ENCODE results near the gene INPP5D. TPM values are rescaled to one million over a fixed set of nuclear protein-coding genes. Genes with fewer than 3 reads are reported as not detected.

The INPP5D gene
- total RNA-seq, 1 donor from 2014 or later: 26.6 TPM

DNA sequence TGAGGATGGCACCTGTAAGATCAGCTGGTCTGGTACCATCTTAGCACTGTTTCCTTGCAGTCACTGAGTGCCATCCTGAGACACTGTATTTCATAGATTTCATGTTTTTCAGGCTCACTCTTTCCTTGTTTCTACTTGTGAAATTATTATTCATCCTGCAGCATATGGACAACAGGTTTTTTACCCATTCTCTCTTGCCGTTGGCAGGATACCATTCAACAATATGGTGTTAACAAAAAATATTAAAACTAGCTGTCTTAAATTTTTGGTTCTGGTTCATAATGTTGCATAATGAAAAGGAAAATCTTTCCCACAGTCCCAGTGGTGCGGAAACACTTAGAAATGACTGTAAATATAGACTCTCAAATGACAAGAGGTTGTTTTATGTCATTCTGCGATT is 168.2 kb downstream of the INPP5D start:
- no peak for FAIRE-seq
- H3K4me3 ChIP-seq (ENCODE audit: low read depth, low read length): no peak overlapping the region

DNA sequence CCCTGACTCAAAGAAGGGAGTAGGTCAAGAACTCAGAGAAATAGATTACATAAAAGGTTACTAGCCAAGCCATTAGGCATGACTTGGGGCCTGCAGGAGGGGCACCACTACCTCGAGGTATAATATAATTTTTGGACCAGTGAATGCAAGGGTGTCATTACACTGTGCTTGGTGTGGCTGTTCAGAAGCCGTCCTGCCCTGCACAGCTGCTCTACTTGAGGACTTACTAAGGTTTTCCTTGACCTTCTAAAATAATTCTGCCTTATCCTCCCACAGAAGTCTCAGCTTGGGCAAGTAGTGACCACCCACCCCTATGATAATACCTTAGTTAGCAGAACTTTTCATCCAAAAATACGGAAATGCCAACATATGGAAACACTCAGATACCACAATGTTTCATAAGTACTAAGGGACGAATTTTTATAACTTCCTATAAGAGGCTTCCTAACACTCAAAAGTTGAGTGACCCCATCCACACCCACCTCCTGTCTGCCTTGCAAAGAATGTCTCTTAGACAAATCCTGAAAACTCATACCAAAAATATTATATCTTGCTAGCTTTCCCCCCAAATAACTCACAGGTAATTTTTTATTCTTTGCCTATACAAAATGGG is 173.6 kb downstream of the INPP5D start:
- no peaks in the 10 kb centered on the region for H3K27me3 ChIP-seq (ENCODE audit: control insufficient read depth, insufficient read depth, low read length)
- H3K4me3 ChIP-seq (ENCODE audit: low read depth, low read length): no peak overlapping the region
- FAIRE-seq: no peak
- no peak for DNase-seq (ENCODE audit: low read depth)
- H3K36me3 ChIP-seq (ENCODE audit: control insufficient read depth, insufficient read depth, low read length): no peaks in the 10 kb centered on the region
- TF ChIP-seq, protein P1, sequence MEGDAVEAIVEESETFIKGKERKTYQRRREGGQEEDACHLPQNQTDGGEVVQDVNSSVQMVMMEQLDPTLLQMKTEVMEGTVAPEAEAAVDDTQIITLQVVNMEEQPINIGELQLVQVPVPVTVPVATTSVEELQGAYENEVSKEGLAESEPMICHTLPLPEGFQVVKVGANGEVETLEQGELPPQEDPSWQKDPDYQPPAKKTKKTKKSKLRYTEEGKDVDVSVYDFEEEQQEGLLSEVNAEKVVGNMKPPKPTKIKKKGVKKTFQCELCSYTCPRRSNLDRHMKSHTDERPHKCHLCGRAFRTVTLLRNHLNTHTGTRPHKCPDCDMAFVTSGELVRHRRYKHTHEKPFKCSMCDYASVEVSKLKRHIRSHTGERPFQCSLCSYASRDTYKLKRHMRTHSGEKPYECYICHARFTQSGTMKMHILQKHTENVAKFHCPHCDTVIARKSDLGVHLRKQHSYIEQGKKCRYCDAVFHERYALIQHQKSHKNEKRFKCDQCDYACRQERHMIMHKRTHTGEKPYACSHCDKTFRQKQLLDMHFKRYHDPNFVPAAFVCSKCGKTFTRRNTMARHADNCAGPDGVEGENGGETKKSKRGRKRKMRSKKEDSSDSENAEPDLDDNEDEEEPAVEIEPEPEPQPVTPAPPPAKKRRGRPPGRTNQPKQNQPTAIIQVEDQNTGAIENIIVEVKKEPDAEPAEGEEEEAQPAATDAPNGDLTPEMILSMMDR (IDR thresholded peaks at IDR 0.05; ENCODE audit: insufficient read depth, low read length, severe bottlenecking): no peak

More for the DNA sequence above, 168.2 kb downstream of the INPP5D start:
- no peaks in the 10 kb centered on the region for H3K27me3 ChIP-seq (ENCODE audit: control insufficient read depth, insufficient read depth, low read length)
- no peaks in the 10 kb centered on the region for H3K36me3 ChIP-seq (ENCODE audit: control insufficient read depth, insufficient read depth, low read length)
- no peak for DNase-seq (ENCODE audit: low read depth)
- TF ChIP-seq, protein P1 (IDR thresholded peaks at IDR 0.05; ENCODE audit: insufficient read depth, low read length, severe bottlenecking): no peak

DNA sequence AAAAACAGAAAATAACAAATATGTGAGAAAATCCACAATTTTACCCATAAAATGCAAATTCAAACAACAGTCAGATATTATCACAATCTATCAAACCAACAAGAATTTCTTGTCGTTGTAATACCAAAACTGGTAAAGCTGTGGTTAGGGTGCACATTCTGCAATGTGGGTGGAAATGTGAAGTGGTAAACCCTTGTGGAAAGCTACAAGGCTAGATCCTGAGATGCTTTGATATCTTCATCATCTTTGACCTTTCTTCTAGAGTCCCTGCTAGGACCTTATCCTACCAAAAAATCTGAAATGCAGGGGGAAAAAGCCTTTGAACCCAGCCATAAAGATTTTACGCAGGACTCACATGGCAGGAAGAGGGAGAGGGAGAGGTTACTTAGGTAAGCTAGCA is 174.1 kb downstream of the INPP5D start:
- Histone ChIP-seq H3K27me3 (ENCODE audit: control insufficient read depth, insufficient read depth, low read length) (no peaks in the 10 kb centered on the region), H3K36me3 (ENCODE audit: control insufficient read depth, insufficient read depth, low read length) (no peaks in the 10 kb centered on the region), H3K4me3 (ENCODE audit: low read depth, low read length) (no peak overlapping the region)
- no peak for FAIRE-seq
- TF ChIP-seq, protein P1 (IDR thresholded peaks at IDR 0.05; ENCODE audit: insufficient read depth, low read length, severe bottlenecking): no peak
- no peak for DNase-seq (ENCODE audit: low read depth)

DNA sequence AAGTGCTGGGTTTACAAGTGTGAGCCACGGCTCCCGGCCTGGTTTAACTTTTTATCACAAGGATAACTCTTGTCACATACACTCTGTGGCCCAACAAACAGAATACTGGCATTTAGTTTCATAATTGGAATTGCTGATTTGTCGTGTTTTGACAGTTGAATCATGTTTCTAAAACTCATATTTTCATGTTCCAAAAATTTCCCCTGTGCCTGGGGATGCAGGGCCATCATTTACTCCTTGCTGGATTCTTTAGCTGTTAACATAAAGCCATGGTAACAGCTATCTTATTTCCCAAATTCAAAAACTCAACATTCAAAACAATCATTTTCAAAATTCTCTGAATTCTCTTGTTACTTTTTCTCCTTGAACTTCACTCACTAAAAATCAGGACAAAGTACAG is 174.9 kb downstream of the INPP5D start:
- TF ChIP-seq, protein P1 (IDR thresholded peaks at IDR 0.05; ENCODE audit: insufficient read depth, low read length, severe bottlenecking): no peak
- H3K36me3 ChIP-seq (ENCODE audit: control insufficient read depth, insufficient read depth, low read length): no peaks in the 10 kb centered on the region
- H3K4me3 ChIP-seq (ENCODE audit: low read depth, low read length): no peak overlapping the region
- DNase-seq (ENCODE audit: low read depth) (no peak), FAIRE-seq (no peak)
- H3K27me3 ChIP-seq (ENCODE audit: control insufficient read depth, insufficient read depth, low read length): no peaks in the 10 kb centered on the region

DNA sequence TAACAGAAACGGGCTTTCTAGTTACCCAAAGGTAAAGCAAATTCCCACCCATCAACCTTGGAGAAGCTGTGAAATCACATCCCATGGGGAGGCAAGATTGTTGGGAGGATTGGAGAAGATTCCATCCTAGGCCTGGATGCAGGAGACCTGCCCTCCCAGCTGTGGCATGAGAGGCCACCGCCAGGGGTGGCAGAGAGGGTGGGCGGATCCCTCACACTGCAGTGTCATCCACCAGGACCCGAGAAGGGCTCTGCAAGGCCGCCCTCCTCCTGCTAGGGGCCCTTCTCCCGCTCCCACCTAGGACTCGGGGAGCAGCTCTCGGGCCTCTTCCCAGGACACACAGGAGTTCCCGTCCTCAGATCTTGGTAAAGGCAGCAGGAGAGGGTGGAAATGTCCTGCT is 175.8 kb downstream of the INPP5D start:
- FAIRE-seq (peak; percentile 7), DNase-seq (ENCODE audit: low read depth) (no peak)
- H3K4me3 ChIP-seq (ENCODE audit: low read depth, low read length): no peak overlapping the region
- H3K27me3 ChIP-seq (ENCODE audit: control insufficient read depth, insufficient read depth, low read length): no peaks in the 10 kb centered on the region
- TF ChIP-seq, protein P1 (IDR thresholded peaks at IDR 0.05; ENCODE audit: insufficient read depth, low read length, severe bottlenecking): no peak
- H3K36me3 ChIP-seq (ENCODE audit: control insufficient read depth, insufficient read depth, low read length): no peaks in the 10 kb centered on the region

Data from bronchial epithelial cell (primary cell).